Endodermal cell (in vitro differentiated cells): Measurements from ENCODE around the gene HAS3. TPM values are rescaled to one million over a fixed set of nuclear protein-coding genes. Genes with fewer than 3 reads are reported as not detected.

Source experiments
- DNase-seq: peaks from one replicate; pipeline ENCODE4 v3.0.0-alpha.2; 2017
- H3K27ac ChIP-seq: 2 replicates; pipeline ENCODE4 v1.5.1; 2013; ENCODE audit warnings: mild to moderate bottlenecking, low read depth, low read length, moderate library complexity
- H3K27me3 ChIP-seq: 2 replicates; pipeline ENCODE4 v1.6.1; 2013; ENCODE audit warnings: mild to moderate bottlenecking, low read length, moderate library complexity; ENCODE audit not compliant: insufficient read depth, control insufficient read depth, poor library complexity, severe bottlenecking
- H3K36me3 ChIP-seq: 2 replicates; pipeline ENCODE4 v1.7.0; 2013; ENCODE audit warnings: mild to moderate bottlenecking, low read length, moderate library complexity; ENCODE audit not compliant: control insufficient read depth, insufficient read depth
- H3K4me1 ChIP-seq: one replicate; pipeline ENCODE4 v1.7.0; 2013; ENCODE audit warnings: low read length; ENCODE audit not compliant: control insufficient read depth, insufficient read depth
- H3K4me3 ChIP-seq: 2 replicates; pipeline ENCODE4 v1.5.1; 2013; ENCODE audit warnings: mild to moderate bottlenecking, low read length, moderate library complexity
- H3K9ac ChIP-seq: 2 replicates; pipeline ENCODE4 v1.6.1; 2013; ENCODE audit warnings: mild to moderate bottlenecking, low read length, moderate library complexity; ENCODE audit not compliant: poor library complexity, severe bottlenecking; ENCODE audit errors: extremely low read depth
- H3K9me3 ChIP-seq: 2 replicates; pipeline ENCODE4 v1.6.1; 2013; ENCODE audit warnings: mild to moderate bottlenecking, low read length, moderate library complexity; ENCODE audit not compliant: control insufficient read depth
- H3K27ac Mint-ChIP-seq: 2 replicates; pipeline ENCODE4 v1.8.0; 2020; ENCODE audit warnings: mixed read lengths
- H3K27me3 Mint-ChIP-seq: 2 replicates; pipeline ENCODE4 v1.8.0; 2021; ENCODE audit warnings: mild to moderate bottlenecking, mixed read lengths; ENCODE audit not compliant: insufficient read depth
- H3K36me3 Mint-ChIP-seq: 2 replicates; pipeline ENCODE4 v1.8.0; 2020; ENCODE audit warnings: low read depth, mixed read lengths
- H3K4me1 Mint-ChIP-seq: 2 replicates; pipeline ENCODE4 v1.8.0; 2020; ENCODE audit warnings: mixed read lengths
- H3K4me3 Mint-ChIP-seq: 2 replicates; pipeline ENCODE4 v1.8.0; 2020; ENCODE audit warnings: mild to moderate bottlenecking, moderate library complexity, mixed read lengths
- H3K9me3 Mint-ChIP-seq: 2 replicates; pipeline ENCODE4 v1.8.0; 2020; ENCODE audit warnings: mild to moderate bottlenecking, mixed read lengths
- CTCF ChIP-seq: fragments of 200-600 bp; sonication (generic); conservative IDR thresholded peaks from 2 replicates; pipeline ENCODE4 v1.5.0; 2021; ENCODE audit warnings: antibody characterized with exemption, mild to moderate bottlenecking
- WGBS, 2 experiments: methylation state at CpG; one replicate each; pipeline versions ENCODE4 v1.1.5 to v1.1.7; 2013; ENCODE audit warnings: missing lambda C conversion rate in 2 of 2, mixed read lengths in 1 of 2; ENCODE audit not compliant: insufficient coverage in 1 of 2, insufficient read length in 1 of 2; 5-methylcytosine and 5-hydroxymethylcytosine counted together
- total RNA-seq, 2 donors: library from RNA; stranded (reverse); fragmentation: NEBNext Ultra II Directional in 1 of 2; extraction: Animal tissue kit (Norgen Biotek cat#: 25700) in 1 of 2; gene quantifications; 2 replicates in 1 of 2; 3 replicates in 1 of 2; pipeline ENCODE4 v1.2.1, GENCODE V29; 2021

The HAS3 gene
- total RNA-seq, 2 donors from 2014 or later: 1.8 to 4.1 TPM

GRCh38 chr16:69160192-69160591, 54.7 kb downstream of the HAS3 start:
- Mint-ChIP-seq H3K9me3 (no peaks in the 10 kb centered on the region), H3K36me3 (peaks cover 67% of the 10 kb centered on the region), H3K27ac (no peak overlapping the region), H3K27me3 (no peaks in the 10 kb centered on the region), H3K4me1 (no peaks in the 10 kb centered on the region), H3K4me3 (no peak overlapping the region)
- Histone ChIP-seq H3K27me3 (no peaks in the 10 kb centered on the region), H3K9me3 (no peaks in the 10 kb centered on the region), H3K36me3 (peaks cover 71% of the 10 kb centered on the region), H3K27ac (no peak overlapping the region), H3K9ac (no peak overlapping the region), H3K4me3 (no peak overlapping the region), H3K4me1 (no peaks in the 10 kb centered on the region)
- DNase-seq: no peak
- WGBS, 2 experiments: 85 to 100% methylated on average over 1 of the region's 1 CpG
- no peak for TF ChIP-seq CTCF

DNA sequence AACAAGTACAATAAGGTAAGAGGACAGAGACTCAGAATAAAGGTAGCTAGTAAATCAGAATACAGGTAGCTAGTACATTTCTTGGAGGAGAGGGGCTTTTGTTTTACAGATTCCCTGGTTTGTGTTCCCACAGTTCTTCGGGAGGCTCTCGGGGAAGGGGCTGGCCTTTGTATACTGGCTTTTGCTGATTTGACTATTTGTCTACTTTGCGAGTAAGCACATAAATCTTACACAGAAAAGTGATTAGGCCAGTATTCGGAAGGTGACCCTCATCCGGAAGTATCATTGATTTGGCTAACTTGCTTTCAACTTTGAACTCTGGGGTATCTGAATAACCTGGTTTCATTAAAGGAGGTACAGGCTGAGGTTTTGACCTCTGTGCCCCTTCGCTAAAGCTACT, 60.1 kb downstream of the HAS3 start:
- Mint-ChIP-seq H3K4me1 (peaks cover 6% of the 10 kb centered on the region), H3K4me3 (no peak overlapping the region), H3K9me3 (no peaks in the 10 kb centered on the region), H3K27me3 (no peaks in the 10 kb centered on the region), H3K27ac (no peak overlapping the region), H3K36me3 (peaks cover 62% of the 10 kb centered on the region)
- 94 to 98% methylated on average over 6 of the region's 6 CpGs for WGBS, 2 experiments
- TF ChIP-seq CTCF: no peak
- no peaks in the 10 kb centered on the region for H3K4me1 ChIP-seq
- no peaks in the 10 kb centered on the region for H3K9me3 ChIP-seq
- no peak for DNase-seq
- no peak overlapping the region for H3K27ac ChIP-seq
- no peak overlapping the region for H3K4me3 ChIP-seq
- H3K36me3 ChIP-seq: peaks cover 61% of the 10 kb centered on the region
- H3K9ac ChIP-seq: no peak overlapping the region
- no peaks in the 10 kb centered on the region for H3K27me3 ChIP-seq

- no peak for DNase-seq
- Mint-ChIP-seq H3K36me3 (peaks cover 55% of the 10 kb centered on the region), H3K27me3 (no peaks in the 10 kb centered on the region), H3K4me3 (no peak overlapping the region), H3K27ac (no peak overlapping the region), H3K4me1 (peaks cover 8% of the 10 kb centered on the region), H3K9me3 (no peaks in the 10 kb centered on the region)
- no peak overlapping the region for H3K4me3 ChIP-seq
- H3K27me3 ChIP-seq: no peaks in the 10 kb centered on the region
- WGBS, 2 experiments: 95 to 97% methylated on average over 6 to 8 of the region's 8 CpGs
- no peaks in the 10 kb centered on the region for H3K4me1 ChIP-seq
- H3K36me3 ChIP-seq: peaks cover 54% of the 10 kb centered on the region
- TF ChIP-seq CTCF: no peak
- no peak overlapping the region for H3K9ac ChIP-seq
- no peaks in the 10 kb centered on the region for H3K9me3 ChIP-seq
- H3K27ac ChIP-seq: no peak overlapping the region
Observed at GRCh38 chr16:69166221-69166833, 60.9 kb downstream of the HAS3 start.
